Natural killer cell (primary cell): ENCODE measurements around the gene LHPP. TPM values are rescaled to one million over a fixed set of nuclear protein-coding genes. Genes with fewer than 3 reads are reported as not detected.
A peak's percentile ranks its signal among the peaks of the same experiment; 100 is the strongest.

Experiments
- ATAC-seq, 3 donors: fragments of 150-1000 bp in 2 of 3; fragments of 200-7000 bp in 1 of 3; cut with Tn5 transposase; 1 replicate in 1 of 3; 2 replicates in 2 of 3; pipeline ENCODE4 v1.10.0; 2021; ENCODE audit warnings: mild to moderate bottlenecking in 2 of 3, moderate library complexity in 2 of 3
- DNase-seq, 2 donors: peaks; one replicate each; pipeline versions ENCODE4 v3.0.0 to v3.0.0-alpha.2; 2013 to 2021; ENCODE audit warnings: mixed read lengths in 1 of 2
- H3K27ac ChIP-seq: one replicate; pipeline ENCODE4 v1.5.1; 2013; ENCODE audit warnings: mild to moderate bottlenecking, low read length
- H3K27me3 ChIP-seq: one replicate; pipeline ENCODE4 v1.6.1; 2013; ENCODE audit warnings: low read length; ENCODE audit not compliant: control insufficient read depth, insufficient read depth
- H3K36me3 ChIP-seq: one replicate; pipeline ENCODE4 v1.6.1; 2013; ENCODE audit warnings: low read length; ENCODE audit not compliant: control insufficient read depth, insufficient read depth
- H3K4me1 ChIP-seq: one replicate; pipeline ENCODE4 v1.6.1; 2013; ENCODE audit warnings: low read length; ENCODE audit not compliant: control insufficient read depth, insufficient read depth
- H3K4me3 ChIP-seq: one replicate; pipeline ENCODE4 v1.5.1; 2013; ENCODE audit warnings: low read length
- H3K9me3 ChIP-seq: one replicate; pipeline ENCODE4 v1.6.1; 2013; ENCODE audit warnings: low read length; ENCODE audit not compliant: control insufficient read depth, insufficient read depth
- H3K27ac Mint-ChIP-seq, 2 donors: one replicate each; pipeline ENCODE4 v1.8.0; 2022; ENCODE audit warnings: mild to moderate bottlenecking in 2 of 2, mixed read lengths in 2 of 2, moderate library complexity in 1 of 2
- H3K27me3 Mint-ChIP-seq, 2 donors: one replicate each; pipeline ENCODE4 v1.8.0; 2022; ENCODE audit warnings: low read depth in 2 of 2, mixed read lengths in 2 of 2
- H3K36me3 Mint-ChIP-seq: one replicate; pipeline ENCODE4 v1.8.0; 2022; ENCODE audit warnings: mixed read lengths
- H3K4me1 Mint-ChIP-seq, 2 donors: one replicate each; pipeline ENCODE4 v1.8.0; 2022; ENCODE audit warnings: mixed read lengths in 2 of 2
- H3K4me3 Mint-ChIP-seq: one replicate; pipeline ENCODE4 v1.8.0; 2022; ENCODE audit warnings: mild to moderate bottlenecking, moderate library complexity, mixed read lengths
- H3K9me3 Mint-ChIP-seq, 2 donors: one replicate each; pipeline ENCODE4 v1.8.0; 2022; ENCODE audit warnings: mixed read lengths in 2 of 2
- WGBS: methylation state at CpG from one replicate; pipeline ENCODE4 v1.1.7; 2013; ENCODE audit warnings: missing lambda C conversion rate; ENCODE audit not compliant: insufficient coverage; 5-methylcytosine and 5-hydroxymethylcytosine counted together
- intact Hi-C: fragments of 100-400 bp; cut with micrococcal nuclease; formaldehyde crosslinking; loops from one replicate; pipeline ENCODE4 v1.14.2; 2022
- total RNA-seq, 4 donors: library from RNA; stranded (reverse); fragments of 120-200 nt in 1 of 4; gene quantifications; one replicate each; pipeline versions ENCODE4 v1.2.3 to v1.2.4, GENCODE V29; 2013 to 2022
- TF ChIP-seq, protein P1 (sequence below): fragments of 200-600 bp; IDR thresholded peaks from one replicate; pipeline ENCODE4 v1.8.0; 2022; ENCODE audit warnings: antibody characterized with exemption

The LHPP gene
- total RNA-seq, 3 donors from 2014 or later (not counting 1 experiment from before 2014, with no cell fraction given): 12.3 to 19.3 (median 14.8) TPM

DNA sequence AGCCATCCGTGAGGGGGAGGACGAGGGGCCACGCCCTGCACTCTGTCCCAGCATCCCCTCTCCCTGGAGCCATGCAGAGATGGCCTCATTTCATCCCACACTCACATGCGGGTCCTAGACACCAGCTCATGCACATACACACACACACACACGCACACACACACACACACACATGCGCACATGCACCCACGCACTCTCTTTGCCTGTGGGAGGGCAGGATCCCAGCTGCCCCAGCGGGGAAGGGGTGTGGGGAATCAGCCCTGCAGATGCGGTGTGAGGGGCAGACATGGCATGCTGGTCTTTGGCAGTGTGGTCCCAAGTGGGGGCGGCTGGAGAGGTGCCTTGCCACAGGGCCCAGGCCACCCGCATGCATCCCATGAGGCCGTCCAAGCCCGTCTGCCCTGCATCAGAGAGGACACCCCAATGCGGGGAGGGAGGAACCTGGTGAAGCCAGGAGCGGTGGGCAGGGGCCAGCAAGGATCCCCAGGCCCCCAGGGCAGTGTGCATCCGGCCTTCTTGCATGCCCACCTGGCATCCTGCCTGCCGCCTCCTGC is 68.1 kb downstream of the LHPP start:
- no peaks in the 10 kb centered on the region for H3K27me3 ChIP-seq
- H3K4me3 Mint-ChIP-seq: no peak overlapping the region
- peaks cover 24% of the 10 kb centered on the region for H3K4me1 ChIP-seq
- no peaks in the 10 kb centered on the region for H3K9me3 ChIP-seq
- no peaks in the 10 kb centered on the region for H3K9me3 Mint-ChIP-seq
- intact Hi-C loops: loop anchor here (1.0 to 5.0 kb wide), 4 partner anchors 158 to 658 kb away; no protein-coding TSS in a partner anchor
- H3K27me3 Mint-ChIP-seq: peaks cover 0 to 3% of the 10 kb centered on the region in 2 donors
- peaks cover 11 to 15% of the 10 kb centered on the region in 2 donors for H3K4me1 Mint-ChIP-seq
- H3K4me3 ChIP-seq: no peak overlapping the region
- DNase-seq: no peak
- H3K36me3 ChIP-seq: no peaks in the 10 kb centered on the region
- no peak overlapping the region for H3K27ac ChIP-seq
- peak overlapping the region in 1 of 2 donors; percentile 69 for H3K27ac Mint-ChIP-seq
- WGBS: 67% methylated on average over 17 of the region's 17 CpGs
- TF ChIP-seq, protein P1, sequence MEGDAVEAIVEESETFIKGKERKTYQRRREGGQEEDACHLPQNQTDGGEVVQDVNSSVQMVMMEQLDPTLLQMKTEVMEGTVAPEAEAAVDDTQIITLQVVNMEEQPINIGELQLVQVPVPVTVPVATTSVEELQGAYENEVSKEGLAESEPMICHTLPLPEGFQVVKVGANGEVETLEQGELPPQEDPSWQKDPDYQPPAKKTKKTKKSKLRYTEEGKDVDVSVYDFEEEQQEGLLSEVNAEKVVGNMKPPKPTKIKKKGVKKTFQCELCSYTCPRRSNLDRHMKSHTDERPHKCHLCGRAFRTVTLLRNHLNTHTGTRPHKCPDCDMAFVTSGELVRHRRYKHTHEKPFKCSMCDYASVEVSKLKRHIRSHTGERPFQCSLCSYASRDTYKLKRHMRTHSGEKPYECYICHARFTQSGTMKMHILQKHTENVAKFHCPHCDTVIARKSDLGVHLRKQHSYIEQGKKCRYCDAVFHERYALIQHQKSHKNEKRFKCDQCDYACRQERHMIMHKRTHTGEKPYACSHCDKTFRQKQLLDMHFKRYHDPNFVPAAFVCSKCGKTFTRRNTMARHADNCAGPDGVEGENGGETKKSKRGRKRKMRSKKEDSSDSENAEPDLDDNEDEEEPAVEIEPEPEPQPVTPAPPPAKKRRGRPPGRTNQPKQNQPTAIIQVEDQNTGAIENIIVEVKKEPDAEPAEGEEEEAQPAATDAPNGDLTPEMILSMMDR: no peak
- ATAC-seq: peak in 2 of 3 donors; percentile 4 to 15
- H3K36me3 Mint-ChIP-seq: no peaks in the 10 kb centered on the region

DNA sequence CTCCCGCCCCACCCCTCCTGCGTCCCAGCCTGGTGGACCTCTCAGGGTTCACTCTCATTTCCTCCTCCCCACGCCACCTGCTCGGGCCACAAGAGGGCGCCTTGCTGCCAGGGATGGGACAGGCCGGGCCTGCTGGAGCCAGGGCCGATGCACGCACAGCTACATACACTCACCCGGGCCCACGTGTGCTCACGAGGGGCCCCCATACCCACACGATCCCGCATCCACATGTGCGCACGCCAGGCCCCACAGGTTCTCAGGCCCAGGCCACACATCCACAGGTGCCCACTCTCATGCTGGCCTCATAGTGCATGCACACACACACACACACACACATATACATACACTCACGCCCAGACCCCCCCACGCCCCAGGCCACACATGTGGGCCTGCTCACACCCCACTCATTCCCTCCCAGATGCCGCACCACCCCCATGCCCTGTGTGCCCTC is 68.6 kb downstream of the LHPP start:
- peak; percentile 84 to 90 for DNase-seq
- intact Hi-C loops: loop anchor here (1.0 to 5.0 kb wide), 3 partner anchors 157 to 297 kb away; no protein-coding TSS in a partner anchor

DNA sequence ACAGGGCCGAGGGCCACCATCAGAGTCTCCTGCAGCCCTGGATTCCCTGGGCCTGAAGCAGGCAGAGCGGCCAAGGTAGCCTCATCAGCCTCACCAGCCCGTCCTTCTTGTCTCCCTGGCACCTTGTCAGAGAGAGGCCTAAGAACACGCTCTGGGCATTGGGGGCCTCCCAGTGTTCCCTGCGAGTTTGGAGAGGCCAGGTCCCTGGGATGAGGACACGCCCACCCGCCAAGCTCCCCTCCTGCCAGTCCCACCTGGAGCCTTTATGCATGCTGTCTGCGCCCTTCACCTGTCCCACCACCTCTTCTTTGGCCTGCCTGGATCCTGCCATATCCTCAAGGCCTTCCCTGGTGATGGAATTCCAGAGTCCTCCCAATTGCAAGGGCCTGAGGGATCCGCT is 69.2 kb downstream of the LHPP start:
- no peaks in the 10 kb centered on the region for H3K9me3 Mint-ChIP-seq
- H3K27me3 Mint-ChIP-seq: peaks cover 0 to 3% of the 10 kb centered on the region in 2 donors
- no peaks in the 10 kb centered on the region for H3K36me3 Mint-ChIP-seq
- Histone ChIP-seq H3K4me3 (no peak overlapping the region), H3K36me3 (no peaks in the 10 kb centered on the region), H3K4me1 (peaks cover 34% of the 10 kb centered on the region), H3K27ac (no peak overlapping the region), H3K27me3 (no peaks in the 10 kb centered on the region), H3K9me3 (no peaks in the 10 kb centered on the region)
- intact Hi-C loops: loop anchor here (1.0 to 5.0 kb wide), 3 partner anchors 156 to 296 kb away; no protein-coding TSS in a partner anchor
- 92% methylated on average over 9 of the region's 9 CpGs for WGBS
- DNase-seq (no peak), ATAC-seq (no peak)
- TF ChIP-seq, protein P1: no peak
- peak overlapping the region in 1 of 2 donors; percentile 69 for H3K27ac Mint-ChIP-seq
- no peak overlapping the region for H3K4me3 Mint-ChIP-seq
- H3K4me1 Mint-ChIP-seq: peaks cover 16 to 20% of the 10 kb centered on the region in 2 donors

More for the DNA sequence above, 68.6 kb downstream of the LHPP start:
- Histone ChIP-seq H3K27ac (no peak overlapping the region), H3K36me3 (no peaks in the 10 kb centered on the region), H3K9me3 (no peaks in the 10 kb centered on the region), H3K4me3 (no peak overlapping the region), H3K27me3 (no peaks in the 10 kb centered on the region), H3K4me1 (peaks cover 29% of the 10 kb centered on the region)
- Mint-ChIP-seq H3K4me3 (no peak overlapping the region), H3K27me3 (peaks cover 0 to 3% of the 10 kb centered on the region in 2 donors), H3K4me1 (peaks cover 16 to 20% of the 10 kb centered on the region in 2 donors), H3K36me3 (no peaks in the 10 kb centered on the region), H3K27ac (peak overlapping the region in 1 of 2 donors; percentile 69), H3K9me3 (no peaks in the 10 kb centered on the region)
- TF ChIP-seq, protein P1: peak; percentile 77
- peak; percentile 91 to 93 (median 93) for ATAC-seq
- WGBS: 12% methylated on average over 18 of the region's 18 CpGs
